ENCODE results near the gene SREK1.

Gene SREK1

GRCh38 chr5:66164044-66164790, 20.1 kb downstream of the SREK1 start:
- DNase-seq (ENCODE audit: low read depth, low spot score), result no peak

- no peak for DNase-seq (ENCODE audit: low read depth, low spot score)
Measured at GRCh38 chr5:66168226-66168625, 24.1 kb downstream of the SREK1 start.

GRCh38 chr5:66169534-66169933, 25.4 kb downstream of the SREK1 start:
- DNase-seq (ENCODE audit: low read depth, low spot score), result no peak

- no peak for DNase-seq (ENCODE audit: low read depth, low spot score)
Measured at GRCh38 chr5:66170195-66170919, 26.3 kb downstream of the SREK1 start.

GRCh38 chr5:66171349-66172344, 27.5 kb downstream of the SREK1 start:
- no peak for DNase-seq (ENCODE audit: low read depth, low spot score)

- DNase-seq (ENCODE audit: low read depth, low spot score), result no peak
Measured at GRCh38 chr5:66174338-66174737, 30.2 kb downstream of the SREK1 start.

GRCh38 chr5:66178799-66179198, 34.7 kb downstream of the SREK1 start:
- DNase-seq (ENCODE audit: low read depth, low spot score), result no peak

- DNase-seq (ENCODE audit: low read depth, low spot score), result no peak
Measured at GRCh38 chr5:66179297-66180051, 35.4 kb downstream of the SREK1 start.

- DNase-seq (ENCODE audit: low read depth, low spot score), result no peak
Measured at GRCh38 chr5:66180282-66181155, 36.4 kb downstream of the SREK1 start.

GRCh38 chr5:66186108-66186507, 42.0 kb downstream of the SREK1 start:
- DNase-seq (ENCODE audit: low read depth, low spot score), result no peak

GRCh38 chr5:66193419-66193818, 49.3 kb downstream of the SREK1 start:
- DNase-seq (ENCODE audit: low read depth, low spot score), result no peak

- no peak for DNase-seq (ENCODE audit: low read depth, low spot score)
Measured at GRCh38 chr5:66197764-66198405, 53.8 kb downstream of the SREK1 start.

GRCh38 chr5:66198837-66199236, 54.7 kb downstream of the SREK1 start:
- no peak for DNase-seq (ENCODE audit: low read depth, low spot score)

- DNase-seq (ENCODE audit: low read depth, low spot score), result no peak
Measured at GRCh38 chr5:66203531-66203930, 59.4 kb downstream of the SREK1 start.

- no peak for DNase-seq (ENCODE audit: low read depth, low spot score)
Measured at GRCh38 chr5:66206465-66206864, 62.4 kb downstream of the SREK1 start.

- no peak for DNase-seq (ENCODE audit: low read depth, low spot score)
Measured at GRCh38 chr5:66207800-66208561, 63.9 kb downstream of the SREK1 start.

GRCh38 chr5:66209350-66209749, 65.2 kb downstream of the SREK1 start:
- DNase-seq (ENCODE audit: low read depth, low spot score), result no peak

GRCh38 chr5:66209794-66210193, 65.7 kb downstream of the SREK1 start:
- no peak for DNase-seq (ENCODE audit: low read depth, low spot score)

- DNase-seq (ENCODE audit: low read depth, low spot score), result no peak
Measured at GRCh38 chr5:66213533-66213932, 69.4 kb downstream of the SREK1 start.
